ENCODE measurements around the gene ISG15.
"Not testable (repeated sequence)": the region's sequence is repeated elsewhere in the genome, so short reads cannot be mapped to it uniquely, and the experiment has no call there.

Gene ISG15

GRCh38 chr1:1055841-1056736, 42.8 kb downstream of the ISG15 start:
- H4K20me1 ChIP-seq (ENCODE audit: insufficient read depth, low read length, poor library complexity, severe bottlenecking) = no peaks in the 10 kb centered on the region
- H3K27me3 ChIP-seq (ENCODE audit: insufficient read depth, low read length, poor library complexity, severe bottlenecking) = no peaks in the 10 kb centered on the region
- TF ChIP-seq EZH2phosphoT487 (IDR thresholded peaks at IDR 0.05; ENCODE audit: borderline replicate concordance) (no peak), CTCF (conservative IDR thresholded peaks at IDR 0.05; ENCODE audit: low read length) (no peak)
- H3K9ac ChIP-seq (ENCODE audit: low read depth, low read length, poor library complexity, severe bottlenecking) = no peak overlapping the region
- no peaks in the 10 kb centered on the region for H3F3A ChIP-seq (ENCODE audit: low read depth)
- H3K36me3 ChIP-seq (ENCODE audit: insufficient read depth, low read length) = no peaks in the 10 kb centered on the region
- H2AFZ ChIP-seq (ENCODE audit: low read length) = no peak overlapping the region
- peaks cover 4% of the 10 kb centered on the region for H3K4me1 ChIP-seq (ENCODE audit: insufficient read depth, low read length, poor library complexity, severe bottlenecking)
- no peak overlapping the region for H3K4me2 ChIP-seq (ENCODE audit: low read depth, low read length, poor library complexity, severe bottlenecking)
- no peak overlapping the region for H3K4me3 ChIP-seq (ENCODE audit: low read length, poor library complexity, severe bottlenecking)
- H3K79me2 ChIP-seq (ENCODE audit: insufficient read depth, low read length) = no peaks in the 10 kb centered on the region
- H3K9me2 ChIP-seq (replicated peaks; ENCODE audit: low read depth, low read length) = no peaks in the 10 kb centered on the region
- no peaks in the 10 kb centered on the region for H3K9me3 ChIP-seq (ENCODE audit: insufficient read depth, low read depth, low read length)

GRCh38 chr1:1057769-1058087, 44.4 kb downstream of the ISG15 start:
- H3K9ac ChIP-seq (ENCODE audit: low read depth, low read length, poor library complexity, severe bottlenecking); H3F3A ChIP-seq (ENCODE audit: low read depth); H3K9me3 ChIP-seq (ENCODE audit: insufficient read depth, low read depth, low read length); H3K4me1 ChIP-seq (ENCODE audit: insufficient read depth, low read length, poor library complexity, severe bottlenecking); H3K79me2 ChIP-seq (ENCODE audit: insufficient read depth, low read length); H3K9me2 ChIP-seq (replicated peaks; ENCODE audit: low read depth, low read length); H3K27me3 ChIP-seq (ENCODE audit: insufficient read depth, low read length, poor library complexity, severe bottlenecking); H4K20me1 ChIP-seq (ENCODE audit: insufficient read depth, low read length, poor library complexity, severe bottlenecking); H3K4me3 ChIP-seq (ENCODE audit: low read length, poor library complexity, severe bottlenecking); H2AFZ ChIP-seq (ENCODE audit: low read length); H3K4me2 ChIP-seq (ENCODE audit: low read depth, low read length, poor library complexity, severe bottlenecking); H3K36me3 ChIP-seq (ENCODE audit: insufficient read depth, low read length): not testable (repeated sequence)

- peak overlapping the region; percentile 69 for H3K4me3 ChIP-seq (ENCODE audit: low read length, poor library complexity, severe bottlenecking)
- H3K9me3 ChIP-seq (ENCODE audit: insufficient read depth, low read depth, low read length) = no peaks in the 10 kb centered on the region
- H3K9me2 ChIP-seq (replicated peaks; ENCODE audit: low read depth, low read length) = no peaks in the 10 kb centered on the region
- TF ChIP-seq EZH2phosphoT487 (IDR thresholded peaks at IDR 0.05; ENCODE audit: borderline replicate concordance) = no peak
- TF ChIP-seq CTCF (conservative IDR thresholded peaks at IDR 0.05; ENCODE audit: low read length) = no peak
- H3K79me2 ChIP-seq (ENCODE audit: insufficient read depth, low read length) = no peaks in the 10 kb centered on the region
- H3K4me1 ChIP-seq (ENCODE audit: insufficient read depth, low read length, poor library complexity, severe bottlenecking) = peaks cover 4% of the 10 kb centered on the region
- H2AFZ ChIP-seq (ENCODE audit: low read length) = no peak overlapping the region
- no peaks in the 10 kb centered on the region for H3K36me3 ChIP-seq (ENCODE audit: insufficient read depth, low read length)
- peak overlapping the region; percentile 50 for H3K9ac ChIP-seq (ENCODE audit: low read depth, low read length, poor library complexity, severe bottlenecking)
- no peaks in the 10 kb centered on the region for H3K27me3 ChIP-seq (ENCODE audit: insufficient read depth, low read length, poor library complexity, severe bottlenecking)
- peak overlapping the region; percentile 77 for H3K4me2 ChIP-seq (ENCODE audit: low read depth, low read length, poor library complexity, severe bottlenecking)
- no peaks in the 10 kb centered on the region for H3F3A ChIP-seq (ENCODE audit: low read depth)
- no peaks in the 10 kb centered on the region for H4K20me1 ChIP-seq (ENCODE audit: insufficient read depth, low read length, poor library complexity, severe bottlenecking)
These were observed 45.0 kb downstream of the ISG15 start for GRCh38 chr1:1058088-1058905.

All from Loucy (cell line).